ENCODE results near the gene B3GNT3.
A peak's percentile ranks its signal among the peaks of the same experiment; 100 is the strongest.
"Not testable (repeated sequence)": the region's sequence is repeated elsewhere in the genome, so short reads cannot be mapped to it uniquely, and the experiment has no call there.

B3GNT3 gene

DNA sequence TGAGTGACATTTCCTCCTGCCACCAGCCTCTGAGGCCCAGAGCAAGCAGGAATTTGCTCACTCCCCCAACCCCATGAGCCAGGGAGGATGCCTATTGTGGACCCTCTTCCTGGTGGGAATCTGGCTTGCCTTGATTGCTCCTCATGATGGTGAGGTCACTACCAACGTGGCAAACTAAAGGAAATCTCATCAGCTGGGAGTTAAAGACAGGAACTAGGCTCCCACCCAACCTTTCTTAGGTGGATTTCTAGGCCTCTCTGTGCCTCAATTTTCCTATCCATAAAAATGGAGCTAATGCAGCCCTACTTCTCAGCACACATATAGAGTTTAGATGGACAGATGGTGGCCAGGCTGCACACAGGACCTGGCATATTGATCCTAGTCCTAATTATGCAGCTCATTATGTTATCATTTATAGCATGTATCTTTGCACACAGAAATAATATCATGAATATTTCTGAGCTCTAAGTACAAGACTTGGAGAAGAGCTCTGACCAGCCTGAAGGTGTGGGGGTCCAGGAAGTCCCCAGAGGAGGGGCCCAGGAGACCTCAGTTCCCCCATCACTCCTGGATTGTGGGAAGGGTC is 2.0 kb downstream of the B3GNT3 start:
- no peak for DNase-seq (ENCODE audit: low spot score)

DNA sequence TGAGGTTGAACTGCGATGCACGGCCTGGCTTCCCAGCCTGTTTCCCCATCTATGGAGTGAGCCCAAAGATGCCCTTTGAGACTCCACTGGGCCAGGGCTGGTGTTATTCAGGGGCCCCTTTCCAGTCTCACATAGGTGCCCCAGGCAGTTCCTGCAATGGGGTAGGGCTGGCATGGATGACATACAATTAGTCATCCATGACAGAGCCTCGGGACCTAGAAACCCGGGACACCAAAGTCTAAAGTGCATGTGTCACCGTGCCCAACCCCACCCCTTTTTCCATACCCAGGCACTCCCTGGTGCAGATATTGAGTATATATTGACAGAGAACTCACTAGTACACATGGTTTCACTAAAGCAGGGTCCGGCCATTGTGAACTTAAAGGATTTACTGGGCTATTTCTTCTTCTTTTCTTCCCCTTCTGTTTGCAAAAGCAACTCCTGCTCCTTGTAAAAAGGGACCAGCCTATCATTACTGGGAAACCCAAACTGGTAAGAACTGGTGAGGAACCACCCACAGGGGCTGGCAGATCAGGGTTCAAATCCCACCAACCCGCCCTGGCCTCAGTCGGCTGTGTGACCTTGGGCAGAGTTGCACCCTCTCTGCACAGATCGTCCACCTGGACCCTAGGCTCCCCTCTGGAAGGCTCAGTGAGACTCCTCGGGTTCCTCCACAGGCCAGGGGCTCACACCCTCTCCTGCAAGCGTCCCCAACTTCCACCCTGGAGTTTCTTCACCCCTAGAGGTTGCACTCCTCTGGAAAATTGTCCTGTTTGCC is 2.7 kb downstream of the B3GNT3 start:
- no peak for DNase-seq (ENCODE audit: low spot score)

DNA sequence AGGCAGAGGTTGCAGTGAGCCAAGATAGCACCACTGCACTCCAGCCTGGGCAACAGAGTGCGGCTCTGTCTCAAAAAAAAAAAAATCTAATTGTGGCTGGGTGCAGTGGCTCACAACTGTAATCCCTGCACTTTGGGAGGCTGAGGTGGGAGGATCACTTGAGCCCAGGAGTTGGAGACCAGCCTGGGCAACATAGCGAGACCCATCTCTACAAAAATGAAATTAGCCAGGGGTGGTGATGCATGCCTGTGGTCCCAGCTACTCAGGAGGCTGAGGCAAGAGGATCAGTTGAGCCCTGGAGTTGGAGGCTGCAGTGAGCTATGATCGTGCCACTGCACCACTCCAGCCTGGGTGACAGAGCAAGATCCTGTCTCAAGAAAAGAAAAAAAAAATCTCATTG is 3.7 kb downstream of the B3GNT3 start:
- not testable (repeated sequence) for DNase-seq (ENCODE audit: low spot score)

DNA sequence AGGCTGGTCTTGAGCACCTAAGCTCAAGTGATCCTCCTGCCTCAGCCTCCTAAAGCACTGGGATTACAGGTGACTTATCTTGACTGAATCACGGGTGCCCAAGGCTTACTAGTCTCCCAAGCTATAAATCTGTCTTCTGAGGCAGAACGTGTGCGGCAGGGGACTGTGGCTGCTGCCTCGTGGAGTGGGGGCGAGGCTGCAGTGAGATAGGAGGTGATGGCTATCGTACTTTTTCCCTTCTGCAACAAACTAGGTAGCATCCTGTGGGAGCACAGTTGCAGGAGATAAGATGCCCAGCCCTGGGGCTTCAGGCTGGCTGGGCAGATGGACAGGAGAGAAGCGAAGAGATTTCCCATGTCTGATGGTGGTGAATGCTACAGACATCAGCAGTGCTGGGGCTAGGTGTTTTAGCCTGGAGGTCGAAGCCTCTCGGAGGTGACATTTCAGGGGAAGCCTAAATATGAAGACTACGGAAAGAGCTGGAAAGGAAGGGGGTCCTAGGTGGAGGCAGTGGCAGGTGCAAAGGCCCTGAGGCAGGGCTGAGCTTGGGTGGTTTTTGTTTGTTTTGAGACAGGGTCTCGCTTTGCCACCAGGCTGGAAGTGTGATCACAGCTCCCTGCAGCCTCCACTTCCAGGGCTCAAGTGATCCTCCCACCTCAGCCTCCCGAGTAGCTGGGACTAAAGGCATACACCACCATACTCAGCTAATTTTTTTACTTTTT is 7.4 kb downstream of the B3GNT3 start:
- no peak for DNase-seq (ENCODE audit: low spot score)

DNA sequence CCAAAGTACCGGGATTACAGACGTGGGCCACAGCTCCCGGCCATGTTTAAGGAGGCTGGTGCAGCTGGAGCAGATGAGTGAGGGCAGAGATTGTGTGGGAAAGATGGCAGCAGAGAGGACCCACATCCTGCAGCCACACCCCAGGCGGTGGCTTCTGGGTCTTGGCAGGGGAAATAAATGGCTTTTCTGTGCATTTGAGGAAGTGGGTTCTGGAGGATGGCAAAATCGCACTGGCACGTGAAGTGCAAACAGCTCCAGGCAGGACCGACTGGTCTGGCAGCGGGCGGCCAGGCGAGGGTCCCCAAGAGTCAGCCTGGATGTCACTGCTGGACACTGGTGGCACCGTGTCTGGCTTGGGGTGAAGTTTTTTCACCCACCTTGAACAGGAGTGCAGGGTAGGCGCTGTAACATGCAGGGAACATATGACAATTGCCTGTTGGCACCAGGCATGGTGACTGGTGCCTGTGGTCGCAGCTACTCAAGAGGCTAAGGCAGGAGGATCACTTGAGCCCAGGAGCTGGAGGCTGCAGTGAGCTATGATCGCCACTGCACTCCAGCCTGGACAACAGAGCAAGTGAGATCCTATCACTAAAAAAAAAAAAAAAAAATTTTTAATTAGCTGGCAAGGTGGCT is 8.4 kb downstream of the B3GNT3 start:
- DNase-seq (ENCODE audit: low spot score) = no peak

DNA sequence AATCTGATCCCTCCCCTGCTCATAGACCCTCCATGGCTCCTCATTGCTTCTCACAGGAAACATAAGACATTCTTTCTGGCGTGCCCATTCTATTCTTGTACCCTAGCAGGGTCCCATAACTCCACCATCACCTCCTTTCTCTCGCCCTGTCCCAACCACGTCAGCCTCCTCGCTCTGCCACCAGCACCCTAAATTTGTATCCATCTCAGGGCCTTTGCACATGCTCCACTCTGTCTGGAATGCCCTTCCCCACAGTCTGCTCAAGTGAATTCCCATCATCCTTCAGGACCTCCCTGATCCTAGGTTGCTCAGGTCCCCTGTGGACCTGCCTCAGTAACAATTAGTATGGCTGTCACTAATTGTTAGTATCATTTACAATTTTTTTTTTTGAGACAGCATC is 10.5 kb downstream of the B3GNT3 start:
- no peak for DNase-seq (ENCODE audit: low spot score)

DNA sequence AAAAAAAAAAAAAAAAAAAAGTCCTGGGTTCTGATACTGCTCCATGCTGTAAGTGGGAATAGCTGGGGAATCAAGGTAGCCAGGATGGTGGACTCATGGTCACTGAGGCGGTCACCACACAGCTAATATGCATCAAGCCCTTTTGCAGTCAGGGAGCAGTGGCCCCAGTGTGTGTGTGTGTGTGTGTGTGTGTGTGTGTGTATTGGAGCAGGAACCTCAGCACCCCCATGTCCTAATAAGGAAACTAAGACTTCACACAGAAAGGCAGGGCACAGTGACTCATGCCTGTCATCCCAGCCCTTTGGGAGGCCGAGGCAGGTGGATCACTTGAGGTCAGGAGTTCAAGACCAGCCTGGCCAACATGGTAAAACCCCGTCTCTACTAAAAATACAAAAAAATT is 12.0 kb downstream of the B3GNT3 start:
- DNase-seq (ENCODE audit: low spot score) = no peak

DNA sequence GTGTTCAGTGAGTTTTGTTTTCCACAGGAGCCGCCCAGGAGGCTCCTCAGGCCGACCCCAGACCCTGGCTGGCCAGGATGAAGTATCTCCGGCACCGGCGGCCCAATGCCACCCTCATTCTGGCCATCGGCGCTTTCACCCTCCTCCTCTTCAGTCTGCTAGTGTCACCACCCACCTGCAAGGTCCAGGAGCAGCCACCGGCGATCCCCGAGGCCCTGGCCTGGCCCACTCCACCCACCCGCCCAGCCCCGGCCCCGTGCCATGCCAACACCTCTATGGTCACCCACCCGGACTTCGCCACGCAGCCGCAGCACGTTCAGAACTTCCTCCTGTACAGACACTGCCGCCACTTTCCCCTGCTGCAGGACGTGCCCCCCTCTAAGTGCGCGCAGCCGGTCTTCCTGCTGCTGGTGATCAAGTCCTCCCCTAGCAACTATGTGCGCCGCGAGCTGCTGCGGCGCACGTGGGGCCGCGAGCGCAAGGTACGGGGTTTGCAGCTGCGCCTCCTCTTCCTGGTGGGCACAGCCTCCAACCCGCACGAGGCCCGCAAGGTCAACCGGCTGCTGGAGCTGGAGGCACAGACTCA is 12.9 kb downstream of the B3GNT3 start:
- DNase-seq (ENCODE audit: low spot score) = no peak

DNA sequence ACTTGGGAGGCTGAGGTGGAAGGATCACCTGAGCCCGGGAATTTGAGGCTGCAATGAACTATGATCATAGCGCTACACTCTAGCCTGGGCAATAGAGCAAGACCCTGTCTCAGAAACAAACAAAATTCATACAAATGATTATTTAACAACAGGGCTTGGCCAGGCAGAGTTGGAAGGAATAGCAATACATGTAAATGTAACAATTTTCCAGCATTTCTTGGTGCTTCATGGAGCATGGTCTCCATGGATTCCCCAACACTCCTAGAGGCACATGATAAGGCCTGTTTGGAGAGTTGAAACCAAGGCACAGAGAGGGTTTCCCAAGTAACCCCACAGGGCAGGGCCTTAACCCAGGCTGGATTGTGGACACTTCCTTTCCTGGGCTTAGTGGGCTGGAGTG is 16.2 kb downstream of the B3GNT3 start:
- no peak for DNase-seq (ENCODE audit: low spot score)

DNA sequence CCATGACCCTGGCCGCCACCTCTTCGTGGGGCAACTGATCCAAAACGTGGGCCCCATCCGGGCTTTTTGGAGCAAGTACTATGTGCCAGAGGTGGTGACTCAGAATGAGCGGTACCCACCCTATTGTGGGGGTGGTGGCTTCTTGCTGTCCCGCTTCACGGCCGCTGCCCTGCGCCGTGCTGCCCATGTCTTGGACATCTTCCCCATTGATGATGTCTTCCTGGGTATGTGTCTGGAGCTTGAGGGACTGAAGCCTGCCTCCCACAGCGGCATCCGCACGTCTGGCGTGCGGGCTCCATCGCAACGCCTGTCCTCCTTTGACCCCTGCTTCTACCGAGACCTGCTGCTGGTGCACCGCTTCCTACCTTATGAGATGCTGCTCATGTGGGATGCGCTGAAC is 16.7 kb downstream of the B3GNT3 start:
- no peak for DNase-seq (ENCODE audit: low spot score)

DNA sequence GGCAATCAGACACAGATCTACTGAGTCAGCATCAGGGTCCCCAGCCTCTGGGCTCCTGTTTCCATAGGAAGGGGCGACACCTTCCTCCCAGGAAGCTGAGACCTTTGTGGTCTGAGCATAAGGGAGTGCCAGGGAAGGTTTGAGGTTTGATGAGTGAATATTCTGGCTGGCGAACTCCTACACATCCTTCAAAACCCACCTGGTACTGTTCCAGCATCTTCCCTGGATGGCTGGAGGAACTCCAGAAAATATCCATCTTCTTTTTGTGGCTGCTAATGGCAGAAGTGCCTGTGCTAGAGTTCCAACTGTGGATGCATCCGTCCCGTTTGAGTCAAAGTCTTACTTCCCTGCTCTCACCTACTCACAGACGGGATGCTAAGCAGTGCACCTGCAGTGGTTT is 17.2 kb downstream of the B3GNT3 start:
- DNase-seq (ENCODE audit: low spot score) = no peak

DNA sequence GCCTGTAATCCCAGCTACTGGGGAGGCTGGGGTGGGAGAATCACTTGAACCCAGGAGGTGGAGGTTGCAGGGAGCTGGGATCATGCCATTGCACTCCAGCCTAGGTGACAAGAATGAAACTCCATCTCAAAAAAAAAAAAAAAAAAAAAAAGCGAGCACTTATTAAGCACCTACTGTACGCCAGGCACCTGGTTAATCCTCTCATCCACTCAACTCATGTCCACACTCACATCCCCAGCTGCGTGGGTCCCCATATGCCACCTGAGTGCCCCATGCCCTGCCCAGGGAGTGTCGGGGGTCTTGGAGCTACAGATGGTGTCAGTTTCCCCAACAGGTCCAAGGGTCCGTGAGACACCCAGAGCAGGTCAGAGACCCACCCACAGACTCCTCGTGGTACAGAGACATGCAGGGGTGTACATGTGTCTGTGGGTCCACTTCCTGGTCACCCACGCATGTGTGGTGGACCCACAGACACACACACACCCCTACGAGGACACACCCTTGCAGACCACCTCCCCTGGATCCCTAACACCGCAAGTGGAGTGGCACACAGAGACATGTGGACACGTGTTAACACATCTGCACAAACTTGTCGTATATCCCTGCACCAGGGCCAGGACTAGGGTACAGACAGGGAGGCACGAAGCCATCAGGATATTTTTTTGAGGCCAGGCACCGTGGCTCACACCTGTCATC is 22.9 kb downstream of the B3GNT3 start:
- no peak for DNase-seq (ENCODE audit: low spot score)

DNA sequence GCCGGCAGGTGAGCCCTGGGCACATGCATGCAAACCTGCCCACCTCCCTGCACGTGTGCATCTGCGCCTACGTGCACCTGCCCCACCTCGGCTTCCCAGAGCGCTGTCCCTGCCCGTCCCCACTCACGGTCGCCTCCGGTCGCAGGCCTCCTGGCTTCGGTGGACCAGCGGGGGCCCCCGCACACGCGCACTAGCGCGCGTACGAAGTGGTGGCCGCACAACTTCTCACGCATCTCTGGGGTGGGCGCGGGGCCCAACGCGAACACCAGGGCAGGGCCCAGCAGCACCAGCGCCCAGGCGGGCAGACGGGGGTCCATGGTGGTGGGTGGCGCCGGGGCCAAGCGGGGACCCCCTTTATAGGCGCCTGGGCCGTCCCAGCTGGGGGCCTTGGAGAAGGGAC is 26.3 kb downstream of the B3GNT3 start, which contains the start of gene INSL3:
TSS of gene INSL3 (minus strand) at position 330 of the 400 bp plus-strand sequence. CDS start at position 317, 13 bp downstream.
- no peak for DNase-seq (ENCODE audit: low spot score)

DNA sequence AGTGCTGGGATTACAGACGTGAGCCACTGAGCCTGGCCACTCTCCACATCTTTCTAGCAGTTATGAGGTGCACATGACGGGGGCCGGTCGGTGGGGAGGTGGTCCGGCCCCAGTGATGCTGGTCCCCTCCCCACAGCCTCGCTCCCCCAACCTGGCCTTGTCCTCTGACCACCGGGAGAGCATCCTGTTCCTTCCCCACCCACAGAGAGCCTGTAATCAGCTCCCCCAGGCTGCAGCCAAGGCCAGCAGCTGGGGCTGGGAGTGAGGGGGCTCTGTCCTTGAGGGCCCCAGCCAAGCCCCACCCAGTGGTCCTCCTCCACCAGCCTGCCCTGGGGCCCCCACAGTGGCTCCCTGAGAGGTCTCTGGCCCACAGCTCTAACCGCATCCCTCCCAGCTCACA is 29.4 kb downstream of the B3GNT3 start:
- no peak for DNase-seq (ENCODE audit: low spot score)

DNA sequence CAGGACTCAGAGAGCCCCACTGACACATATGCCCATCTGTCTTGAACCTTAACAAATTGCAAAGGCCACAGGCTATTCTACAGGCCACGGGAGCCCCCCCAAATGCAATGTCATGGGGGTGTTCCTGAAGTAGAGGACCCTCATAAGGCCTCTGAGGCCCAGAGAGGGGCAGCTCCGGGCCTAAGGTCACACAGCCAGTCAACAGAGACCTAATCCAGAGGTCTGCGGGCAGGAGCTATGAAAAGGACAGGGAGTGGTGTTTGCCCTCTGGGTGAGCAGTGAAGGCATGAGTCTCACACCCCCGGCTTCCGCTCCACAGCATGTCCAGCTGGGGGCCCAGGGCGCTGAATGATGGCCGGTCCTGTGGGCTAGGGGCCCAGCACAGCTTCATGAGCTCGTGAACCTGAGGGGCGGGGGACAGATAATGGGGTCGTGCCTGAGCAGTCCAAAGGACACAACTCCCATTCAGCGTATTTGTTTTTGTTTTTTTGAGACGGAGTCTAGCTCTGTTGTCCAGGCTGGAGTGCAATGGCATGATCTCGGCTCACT is 31.6 kb downstream of the B3GNT3 start:
- no peak for DNase-seq (ENCODE audit: low spot score)

DNA sequence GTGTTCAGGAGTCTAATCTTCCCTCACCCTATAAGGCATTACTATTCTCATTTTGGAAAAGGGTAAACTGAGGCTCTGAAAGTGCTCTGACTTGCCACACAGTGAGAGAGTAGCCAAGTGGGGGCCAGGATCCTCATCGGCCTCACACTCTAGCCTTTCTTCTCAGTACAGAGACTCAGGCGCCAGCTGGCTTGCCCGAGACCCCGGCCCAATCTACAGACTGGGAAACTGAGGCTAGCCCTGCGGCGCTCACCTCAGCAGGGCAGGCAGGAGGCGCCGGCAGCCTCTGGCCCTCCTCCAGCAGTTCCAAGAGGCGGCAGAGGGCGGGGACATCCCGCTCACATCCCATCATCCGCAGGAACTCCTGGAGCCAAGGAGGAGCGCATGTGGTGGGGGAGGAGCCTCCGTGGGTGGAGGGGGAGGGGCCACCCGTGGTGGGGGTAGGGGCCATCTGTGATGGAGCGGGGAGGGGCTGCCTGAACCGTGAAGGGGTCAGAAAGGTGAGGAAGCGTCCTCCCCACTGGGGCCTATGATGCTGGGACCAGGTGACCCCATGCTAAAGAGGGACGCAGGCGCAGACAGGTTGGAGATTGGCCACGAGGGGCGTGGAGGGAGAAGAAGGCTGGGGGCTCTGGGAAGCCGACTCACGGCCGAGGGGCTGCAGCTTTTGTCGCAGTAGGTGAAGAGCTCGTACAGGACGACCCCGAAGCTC is 35.1 kb downstream of the B3GNT3 start:
- peak; percentile 74 for DNase-seq (ENCODE audit: low spot score)

DNA sequence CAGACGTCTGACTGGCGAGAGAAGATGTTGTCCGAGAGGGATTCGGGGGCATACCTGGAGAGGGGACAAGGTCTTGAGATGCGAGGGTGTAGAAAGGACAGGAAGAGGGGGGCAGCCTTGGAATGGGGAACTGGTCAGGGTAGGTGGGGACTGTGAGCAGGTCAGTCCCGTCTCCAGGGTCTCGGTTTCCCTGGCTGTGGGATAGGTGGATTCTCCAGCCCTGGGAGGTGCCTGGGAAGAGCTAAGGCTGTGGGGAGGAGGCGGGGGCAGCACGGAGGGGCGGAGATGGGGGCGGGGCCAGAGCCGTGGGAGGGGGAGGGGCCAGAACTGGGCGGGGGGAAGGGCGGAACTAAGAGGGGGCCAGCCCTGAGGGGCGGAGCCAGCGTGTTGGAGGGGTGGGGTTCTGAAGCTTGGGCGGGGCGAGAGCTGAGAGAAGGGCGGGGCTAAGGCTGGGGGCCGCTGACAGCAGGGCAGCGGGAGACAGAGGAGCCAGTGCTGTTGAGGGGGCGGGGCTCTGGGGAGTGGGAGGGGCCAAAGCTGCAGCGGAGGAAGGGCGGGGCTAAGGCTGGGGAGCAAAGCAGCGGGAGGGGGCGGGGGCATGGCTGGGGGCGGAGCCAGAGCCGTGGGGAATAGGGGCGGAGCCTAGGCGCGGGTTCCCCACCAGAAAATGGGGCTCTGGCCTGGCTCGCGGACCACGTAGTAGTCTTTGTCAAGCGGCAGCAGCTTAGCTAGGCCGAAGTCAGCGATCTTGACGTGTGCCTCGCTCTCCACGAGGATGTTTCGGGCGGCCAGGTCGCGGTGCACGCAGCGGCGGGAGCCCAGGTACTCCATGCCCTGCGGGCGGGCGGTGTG is 35.9 kb downstream of the B3GNT3 start:
- DNase-seq (ENCODE audit: low spot score) = peak; percentile 71

DNA sequence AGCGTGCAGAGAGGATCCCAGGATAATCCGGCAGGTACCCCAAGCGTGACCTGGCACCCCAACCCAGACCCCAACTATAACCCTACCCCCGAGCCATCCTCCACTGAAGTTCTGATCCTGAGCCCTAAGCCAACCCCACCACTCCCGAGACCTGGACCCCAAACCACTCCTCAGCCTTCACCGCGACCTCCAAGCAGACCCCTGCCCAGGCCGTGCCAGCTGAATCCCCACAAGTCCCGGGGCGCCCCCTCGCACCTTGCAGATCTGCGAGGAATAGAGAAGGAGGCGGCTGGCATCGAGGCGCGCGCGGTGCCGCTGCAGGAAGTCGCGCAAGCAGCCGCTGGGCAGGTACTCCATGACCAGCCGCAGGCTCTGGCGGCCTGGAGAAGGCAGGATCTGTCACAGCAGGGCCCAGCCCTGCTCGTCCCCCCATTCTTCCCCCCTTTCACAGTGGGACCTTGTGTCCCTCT is 36.5 kb downstream of the B3GNT3 start:
- no peak for DNase-seq (ENCODE audit: low spot score)

Measured in SK-N-DZ (cell line).